GM21717 (cell line): Measurements from ENCODE around the gene ERF.

ENCODE experiments used
- ATAC-seq: cut with Tn5 transposase; IDR thresholded peaks from one replicate; pipeline ENCODE4 v1.9.1; 2021; ENCODE audit warnings: mild to moderate bottlenecking, moderate library complexity; ENCODE audit not compliant: unreplicated experiment

Gene ERF

GRCh38 chr19:42242512-42243409 is 12.2 kb downstream of the ERF start, which contains the start of gene GSK3A:
GSK3A (minus strand) TSS chr19:42242602; CDS start chr19:42242465, 137 bp downstream.
- peak; percentile 56 for ATAC-seq

DNA sequence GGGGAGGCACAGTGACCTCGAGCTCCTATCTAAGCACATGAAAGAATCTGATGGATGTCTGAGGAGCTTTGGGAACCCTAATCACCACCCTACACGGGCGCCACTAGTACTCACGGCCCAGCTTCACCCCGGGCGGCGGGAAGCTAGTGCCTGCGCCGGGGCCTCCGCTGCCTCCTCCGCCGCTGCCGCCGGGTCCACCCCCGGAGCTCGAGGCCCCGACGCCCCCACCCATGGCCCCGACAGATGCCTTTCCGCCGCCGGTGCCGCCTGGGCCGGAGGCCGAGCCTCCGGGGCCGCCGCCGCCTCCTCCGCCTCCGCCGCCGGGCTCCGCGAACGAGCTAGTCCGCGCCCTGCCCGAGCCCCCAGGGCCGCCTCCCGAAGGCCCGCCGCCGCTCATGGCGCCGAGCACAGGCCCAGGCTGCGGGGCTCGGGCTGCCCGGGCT is 12.8 kb downstream of the ERF start:
- ATAC-seq: peak; percentile 0

GRCh38 chr19:42241279-42241678 is 13.6 kb downstream of the ERF start:
- no peak for ATAC-seq

DNA sequence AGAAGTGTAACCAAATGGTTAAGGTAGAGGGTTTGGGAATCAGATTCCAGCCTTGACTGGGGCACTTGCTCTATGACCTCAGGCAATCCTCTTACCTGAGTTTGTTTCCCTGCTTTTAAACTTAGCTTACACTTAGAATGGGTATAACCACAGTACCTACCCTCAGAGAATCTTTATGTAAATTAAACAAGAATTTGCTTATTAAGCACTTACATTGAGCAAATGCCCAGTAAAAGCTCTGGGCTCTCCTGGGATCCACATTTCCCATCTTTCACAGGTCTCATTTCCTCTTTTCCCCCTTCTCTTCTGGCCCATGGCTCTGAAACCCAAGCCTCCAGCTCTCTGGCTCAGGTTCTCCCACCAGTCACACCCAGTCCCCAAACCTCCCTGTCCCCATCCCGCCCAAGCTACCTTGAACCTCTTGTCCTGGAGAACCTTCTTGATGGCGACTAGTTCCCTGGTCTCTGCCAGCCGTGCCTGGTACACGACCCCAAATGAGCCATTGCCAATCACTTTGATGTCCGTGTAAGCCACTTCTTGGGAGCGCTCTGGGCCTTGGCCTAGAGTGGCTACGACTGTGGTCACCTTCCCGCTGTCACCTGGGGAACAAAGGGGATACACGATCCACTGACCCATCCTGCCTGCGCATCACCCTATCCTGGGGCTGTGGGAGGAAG is 15.2 kb downstream of the ERF start:
- no peak for ATAC-seq

GRCh38 chr19:42235181-42235580 is 19.7 kb downstream of the ERF start:
- ATAC-seq: no peak

DNA sequence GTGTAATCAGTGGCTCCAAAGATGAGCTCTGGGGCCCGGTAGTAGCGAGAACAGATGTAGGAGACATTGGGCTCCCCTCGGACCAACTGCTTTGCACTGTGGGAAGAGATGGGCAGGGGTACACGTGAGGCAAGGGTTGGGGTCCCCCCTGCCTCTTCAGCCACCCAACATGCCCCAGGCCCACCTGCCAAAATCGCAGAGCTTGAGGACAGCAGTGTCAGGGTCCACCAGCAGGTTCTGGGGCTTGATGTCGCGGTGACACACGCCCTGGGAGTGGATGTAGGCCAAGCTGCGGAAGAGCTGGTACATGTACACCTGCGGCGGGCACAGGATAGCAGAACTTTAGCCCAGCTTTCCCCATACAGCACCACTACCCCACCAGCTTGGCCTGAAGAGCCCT is 20.6 kb downstream of the ERF start:
- no peak for ATAC-seq

DNA sequence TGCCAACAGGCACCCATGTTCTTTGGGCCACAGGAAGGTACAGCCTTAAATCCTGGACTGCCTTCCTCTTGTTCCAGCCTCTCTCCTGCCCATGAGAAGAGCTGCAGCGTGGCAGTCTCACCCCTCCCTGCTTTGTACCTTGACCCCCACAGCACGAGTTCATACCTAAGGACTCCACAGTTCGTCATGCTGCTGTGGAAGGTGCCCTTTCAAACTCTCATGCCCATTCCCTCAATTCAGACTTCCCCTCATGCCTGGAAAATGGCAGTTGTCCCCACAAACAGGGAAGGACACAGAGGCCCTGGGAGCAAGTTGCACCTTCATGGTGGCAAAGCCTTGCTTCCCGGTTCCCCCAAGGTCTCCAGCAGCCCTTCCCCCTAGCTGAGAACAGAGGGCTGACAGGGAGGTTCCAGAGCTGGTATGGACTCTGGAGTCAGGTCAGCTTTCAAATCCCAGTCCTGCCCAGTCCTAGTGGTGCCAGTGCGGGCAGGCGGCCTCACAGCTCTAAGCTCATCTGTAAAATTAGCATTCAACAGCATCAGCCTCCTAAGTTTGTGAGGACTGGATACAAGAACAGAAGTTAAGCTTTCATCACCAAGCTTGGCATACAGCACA is 21.1 kb downstream of the ERF start:
- no peak for ATAC-seq

DNA sequence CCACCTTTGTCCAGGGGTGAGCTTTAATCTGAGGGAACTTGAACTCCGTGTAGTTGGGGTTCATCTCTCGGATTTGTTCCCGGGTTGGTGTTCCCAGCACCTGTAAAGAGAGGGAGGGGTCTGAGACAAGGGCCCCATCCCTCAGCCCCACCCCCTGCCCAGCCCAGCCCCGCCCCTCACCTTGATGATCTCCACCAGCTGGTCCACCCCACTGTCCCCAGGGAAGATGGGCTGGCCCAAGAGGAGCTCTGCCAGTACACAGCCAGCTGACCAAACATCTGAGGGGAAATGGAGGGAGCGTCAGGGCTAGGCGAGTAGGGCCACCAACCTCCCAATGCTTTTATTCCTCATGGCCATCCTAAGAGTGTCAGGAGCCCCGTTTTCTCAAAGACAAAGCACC is 21.8 kb downstream of the ERF start:
- no peak for ATAC-seq

- ATAC-seq: no peak
Observed at GRCh38 chr19:42232435-42232834, 22.5 kb downstream of the ERF start.

GRCh38 chr19:42230571-42230970 is 24.4 kb downstream of the ERF start:
- ATAC-seq: no peak

DNA sequence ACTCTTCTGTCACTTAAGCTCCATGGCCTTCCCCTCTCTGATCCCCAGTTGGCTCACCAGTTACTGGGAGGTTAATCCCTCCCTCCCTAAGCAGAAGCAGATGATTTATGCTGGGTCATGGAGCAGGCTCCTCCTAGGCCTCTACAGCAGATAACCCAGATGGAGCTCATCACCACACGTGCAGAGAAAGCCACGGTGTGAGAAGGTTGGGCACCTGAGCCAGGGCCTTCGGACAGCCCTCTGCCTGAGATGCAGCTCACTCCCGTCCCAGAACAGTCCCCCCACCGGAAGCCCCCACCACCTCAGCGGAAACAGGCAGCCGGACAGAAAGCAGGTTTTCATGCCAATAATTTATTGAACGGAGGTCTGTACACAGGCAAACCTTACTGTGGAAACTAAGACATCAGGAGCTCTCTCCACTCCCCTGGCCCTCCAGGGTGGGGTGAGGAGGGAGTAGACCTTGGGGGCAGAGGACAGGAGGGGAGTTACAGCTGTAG is 25.0 kb downstream of the ERF start:
- no peak for ATAC-seq

- ATAC-seq: no peak
Observed at GRCh38 chr19:42229301-42229854, 25.6 kb downstream of the ERF start.

DNA sequence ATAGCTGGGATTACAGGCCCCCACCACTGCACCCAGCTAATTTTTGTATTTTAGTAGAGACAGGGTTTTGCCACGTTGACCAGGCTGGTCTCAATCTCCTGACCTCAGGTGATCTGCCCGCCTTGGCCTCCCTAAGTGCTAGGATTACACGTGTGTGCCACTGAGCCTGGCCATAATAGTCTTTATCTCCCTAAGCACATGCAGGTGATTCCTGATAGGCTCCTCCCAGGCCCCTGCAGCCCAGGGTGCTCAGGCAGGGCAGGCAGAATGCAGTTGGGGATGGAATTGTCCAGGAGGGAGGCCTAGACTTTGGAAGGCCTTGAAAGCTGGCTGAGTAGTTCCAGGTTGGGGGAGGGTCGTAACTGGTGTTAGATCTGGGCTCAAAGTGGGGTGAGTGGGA is 26.3 kb downstream of the ERF start:
- no peak for ATAC-seq

DNA sequence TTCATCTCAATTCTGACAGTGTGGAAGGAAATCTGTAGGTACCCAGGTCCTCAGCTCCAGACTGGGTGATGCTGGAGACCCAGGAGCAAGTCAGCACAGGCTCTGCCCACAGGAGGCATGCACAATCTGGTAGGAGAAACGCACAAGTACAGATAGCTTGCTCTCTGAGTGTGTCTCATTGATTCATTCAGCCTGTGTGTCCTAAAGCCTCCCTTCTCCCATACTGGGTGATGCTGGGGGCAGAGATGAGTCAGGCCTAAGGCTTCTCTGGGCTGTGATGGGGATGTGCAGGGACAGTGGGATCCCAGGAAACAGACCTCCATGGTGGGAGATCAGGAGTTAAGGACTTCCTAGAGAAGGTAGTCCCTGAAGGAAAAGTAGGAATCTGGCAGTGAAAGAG is 28.0 kb downstream of the ERF start:
- ATAC-seq: no peak

GRCh38 chr19:42225718-42226292 is 29.1 kb downstream of the ERF start:
- no peak for ATAC-seq

DNA sequence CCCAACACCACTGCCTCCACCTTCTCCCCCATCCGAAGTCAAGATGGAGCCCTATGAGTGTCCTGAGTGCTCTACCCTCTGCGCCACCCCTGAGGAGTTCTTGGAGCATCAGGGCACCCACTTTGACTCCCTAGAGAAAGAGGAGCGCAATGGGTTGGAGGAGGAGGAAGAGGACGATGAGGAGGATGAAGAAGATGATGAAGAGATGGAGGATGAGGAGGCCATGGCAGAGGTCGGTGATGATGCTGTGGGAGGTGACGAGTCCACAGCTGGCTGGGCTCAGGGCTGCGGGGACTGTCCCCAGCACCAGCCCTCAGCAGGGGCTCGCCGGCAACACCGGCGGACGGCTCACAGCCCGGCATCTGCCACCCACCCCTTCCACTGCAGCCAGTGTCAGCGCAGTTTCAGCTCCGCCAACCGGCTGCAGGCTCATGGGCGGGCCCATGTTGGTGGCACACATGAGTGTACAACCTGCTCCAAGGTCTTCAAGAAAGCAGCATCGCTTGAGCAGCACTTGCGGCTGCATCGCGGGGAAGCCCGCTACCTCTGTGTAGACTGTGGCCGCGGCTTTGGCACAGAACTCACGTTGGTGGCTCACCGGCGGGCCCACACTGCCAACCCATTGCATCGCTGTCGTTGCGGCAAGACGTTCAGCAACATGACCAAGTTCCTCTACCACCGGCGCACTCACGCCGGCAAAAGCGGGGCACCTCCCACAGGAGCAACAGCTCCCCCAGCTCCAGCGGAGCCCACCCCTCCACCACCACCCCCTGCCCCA is 29.8 kb downstream of the ERF start:
- no peak for ATAC-seq

GRCh38 chr19:42220751-42221097 is 34.2 kb downstream of the ERF start:
- ATAC-seq: no peak

DNA sequence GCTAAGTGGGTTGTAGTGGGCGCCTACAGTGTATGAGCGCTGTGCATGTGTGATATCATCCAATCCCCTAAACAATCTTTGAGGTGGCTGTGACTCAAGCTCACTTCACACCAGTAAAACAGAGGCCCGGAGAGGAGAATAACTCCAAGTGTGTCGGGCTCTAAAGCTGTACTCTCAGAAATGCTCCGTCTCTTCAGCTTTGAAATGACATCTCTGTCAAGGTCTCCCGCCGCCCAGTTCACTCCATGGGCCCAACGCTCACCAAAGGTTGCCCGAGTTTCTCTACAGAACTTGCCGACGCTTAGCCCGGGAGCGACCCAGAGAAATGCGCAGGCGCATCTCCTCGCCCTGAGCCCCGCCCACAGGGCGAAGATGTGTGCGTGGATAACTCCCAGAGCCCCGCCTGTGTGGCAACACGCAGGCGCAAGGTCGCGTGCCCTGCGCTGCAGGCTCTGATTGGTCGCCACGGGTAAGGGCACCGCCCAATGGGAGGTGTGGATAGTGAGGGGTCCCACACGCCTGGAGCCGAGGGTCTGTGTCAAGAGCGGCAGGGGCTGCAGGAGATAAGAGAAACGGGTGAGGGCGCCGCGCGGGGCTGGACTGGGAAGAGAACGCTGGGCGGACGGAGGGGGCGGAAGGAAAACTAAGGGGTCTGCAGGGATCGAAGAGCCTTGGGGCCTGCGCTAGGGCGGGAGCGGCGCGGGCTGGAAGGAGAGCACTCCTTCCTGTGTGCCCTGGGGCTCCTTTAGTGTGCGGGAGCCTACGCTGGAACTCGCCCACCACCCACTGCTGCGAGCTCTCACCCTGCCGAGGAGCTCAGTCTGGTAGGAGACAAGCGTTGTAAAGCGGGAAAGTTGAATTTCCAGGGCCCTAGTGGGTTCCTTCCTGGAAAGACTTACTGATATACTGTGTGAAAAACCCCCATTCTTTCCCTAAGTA is 34.8 kb downstream of the ERF start, which contains the start of gene ZNF526:
Gene ZNF526 (plus strand): TSS at position 501 of the 939 bp plus-strand sequence. CDS start 4,092 bp downstream, outside the sequence.
- ATAC-seq: peak; percentile 48
